ENCODE data around the gene LUZP2.

LUZP2 gene

GRCh38 chr11:24716403-24716802 lies 219.6 kb downstream of the LUZP2 start:
- Histone ChIP-seq H3K9me3 (ENCODE audit: low read length) (no peaks in the 10 kb centered on the region), H3K27ac (ENCODE audit: low read depth, low read length) (no peak overlapping the region), H3K4me1 (ENCODE audit: insufficient read depth, low read length) (no peaks in the 10 kb centered on the region), H3K4me3 (ENCODE audit: low read depth in 1 of 2, low read length in 2 of 2) (no peak overlapping the region), H3K36me3 (ENCODE audit: insufficient read depth, low read length) (no peaks in the 10 kb centered on the region), H3K9ac (ENCODE audit: low read length) (no peak overlapping the region), H3K27me3 (ENCODE audit: control insufficient read depth in 1 of 2, insufficient read depth in 2 of 2, low read length in 2 of 2) (no peaks in the 10 kb centered on the region)

- H3K36me3 ChIP-seq (ENCODE audit: insufficient read depth, low read length) = no peaks in the 10 kb centered on the region
- no peaks in the 10 kb centered on the region for H3K27me3 ChIP-seq (ENCODE audit: control insufficient read depth in 1 of 2, insufficient read depth in 2 of 2, low read length in 2 of 2)
- H3K4me1 ChIP-seq (ENCODE audit: insufficient read depth, low read length) = no peaks in the 10 kb centered on the region
- H3K9ac ChIP-seq (ENCODE audit: low read length) = no peak overlapping the region
- H3K4me3 ChIP-seq (ENCODE audit: low read depth in 1 of 2, low read length in 2 of 2) = no peak overlapping the region
- H3K9me3 ChIP-seq (ENCODE audit: low read length) = no peaks in the 10 kb centered on the region
- no peak overlapping the region for H3K27ac ChIP-seq (ENCODE audit: low read depth, low read length)
Measured at GRCh38 chr11:24723231-24723630, 226.4 kb downstream of the LUZP2 start.

DNA sequence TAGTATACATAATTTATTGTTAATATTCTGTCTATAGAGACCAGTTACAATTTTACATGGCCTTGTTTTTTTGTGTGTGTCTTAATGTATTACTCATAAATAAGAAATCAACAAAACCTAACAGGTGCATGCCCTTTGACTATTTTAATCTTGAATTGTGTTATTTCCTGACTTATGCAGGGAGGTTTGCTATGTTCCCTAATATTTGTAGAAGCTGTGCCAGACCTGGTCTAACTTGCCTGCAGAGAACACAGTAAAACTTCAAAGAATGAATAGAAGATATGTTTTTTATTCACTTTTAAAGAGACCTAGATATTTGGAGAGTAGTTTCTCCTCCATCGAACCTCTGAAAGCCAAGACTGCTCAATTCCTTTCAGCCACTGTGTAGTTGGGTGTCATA lies 234.7 kb downstream of the LUZP2 start:
- Histone ChIP-seq H3K4me3 (ENCODE audit: low read depth in 1 of 2, low read length in 2 of 2) (no peak overlapping the region), H3K4me1 (ENCODE audit: insufficient read depth, low read length) (no peaks in the 10 kb centered on the region), H3K27me3 (ENCODE audit: control insufficient read depth in 1 of 2, insufficient read depth in 2 of 2, low read length in 2 of 2) (no peaks in the 10 kb centered on the region), H3K9ac (ENCODE audit: low read length) (no peak overlapping the region), H3K9me3 (ENCODE audit: low read length) (no peaks in the 10 kb centered on the region), H3K27ac (ENCODE audit: low read depth, low read length) (no peak overlapping the region), H3K36me3 (ENCODE audit: insufficient read depth, low read length) (no peaks in the 10 kb centered on the region)

- no peak overlapping the region for H3K27ac ChIP-seq (ENCODE audit: low read depth, low read length)
- no peak overlapping the region for H3K4me3 ChIP-seq (ENCODE audit: low read depth in 1 of 2, low read length in 2 of 2)
- H3K9me3 ChIP-seq (ENCODE audit: low read length) = no peaks in the 10 kb centered on the region
- no peak overlapping the region for H3K9ac ChIP-seq (ENCODE audit: low read length)
- H3K36me3 ChIP-seq (ENCODE audit: insufficient read depth, low read length) = no peaks in the 10 kb centered on the region
- H3K27me3 ChIP-seq (ENCODE audit: control insufficient read depth in 1 of 2, insufficient read depth in 2 of 2, low read length in 2 of 2) = no peaks in the 10 kb centered on the region
- no peaks in the 10 kb centered on the region for H3K4me1 ChIP-seq (ENCODE audit: insufficient read depth, low read length)
Measured at GRCh38 chr11:24734742-24735237, 237.9 kb downstream of the LUZP2 start.

DNA sequence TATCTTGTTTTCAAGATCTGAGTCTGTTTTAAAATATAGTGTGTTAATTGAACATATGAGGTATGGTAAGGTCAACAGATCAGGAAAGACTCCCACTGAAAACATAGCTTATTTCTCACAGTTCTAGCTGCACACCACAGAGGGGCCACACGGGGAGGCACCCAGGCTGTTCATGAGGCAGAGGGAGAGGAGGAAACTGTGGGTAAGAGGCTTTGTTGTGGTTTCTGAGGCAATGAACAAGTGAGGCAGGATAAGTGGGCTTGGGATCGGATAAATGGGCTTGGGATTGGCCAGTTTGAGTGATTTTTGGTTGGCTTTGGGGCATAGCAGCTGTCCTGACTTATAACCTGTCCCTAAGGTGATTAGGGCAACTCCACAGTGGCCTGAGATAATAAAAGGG lies 242.1 kb downstream of the LUZP2 start:
- Histone ChIP-seq H3K4me1 (ENCODE audit: insufficient read depth, low read length) (no peaks in the 10 kb centered on the region), H3K9ac (ENCODE audit: low read length) (no peak overlapping the region), H3K27ac (ENCODE audit: low read depth, low read length) (no peak overlapping the region), H3K36me3 (ENCODE audit: insufficient read depth, low read length) (no peaks in the 10 kb centered on the region), H3K9me3 (ENCODE audit: low read length) (no peaks in the 10 kb centered on the region), H3K4me3 (ENCODE audit: low read depth in 1 of 2, low read length in 2 of 2) (no peak overlapping the region), H3K27me3 (ENCODE audit: control insufficient read depth in 1 of 2, insufficient read depth in 2 of 2, low read length in 2 of 2) (no peaks in the 10 kb centered on the region)

DNA sequence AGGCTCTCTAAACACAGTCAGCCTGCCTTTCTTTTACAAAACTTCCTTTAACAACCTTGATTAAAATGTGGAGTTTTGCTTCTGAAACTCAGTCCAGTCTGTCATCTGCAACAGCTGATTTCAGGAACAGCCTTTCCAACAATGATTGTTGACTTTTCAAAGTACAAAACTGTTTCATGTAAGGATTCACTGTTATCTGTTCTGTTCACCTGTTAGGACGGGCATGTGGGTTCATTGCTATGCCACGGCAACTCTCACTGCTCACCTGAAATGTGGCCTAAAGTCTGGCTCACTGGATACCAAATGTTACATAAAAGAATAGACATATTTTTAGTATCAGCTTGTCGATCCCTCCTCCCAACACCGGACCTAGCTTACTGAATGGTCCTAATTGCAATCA lies 242.8 kb downstream of the LUZP2 start:
- Histone ChIP-seq H3K4me3 (ENCODE audit: low read depth in 1 of 2, low read length in 2 of 2) (no peak overlapping the region), H3K36me3 (ENCODE audit: insufficient read depth, low read length) (no peaks in the 10 kb centered on the region), H3K4me1 (ENCODE audit: insufficient read depth, low read length) (no peaks in the 10 kb centered on the region), H3K9me3 (ENCODE audit: low read length) (no peaks in the 10 kb centered on the region), H3K27ac (ENCODE audit: low read depth, low read length) (no peak overlapping the region), H3K27me3 (ENCODE audit: control insufficient read depth in 1 of 2, insufficient read depth in 2 of 2, low read length in 2 of 2) (no peaks in the 10 kb centered on the region), H3K9ac (ENCODE audit: low read length) (no peak overlapping the region)

DNA sequence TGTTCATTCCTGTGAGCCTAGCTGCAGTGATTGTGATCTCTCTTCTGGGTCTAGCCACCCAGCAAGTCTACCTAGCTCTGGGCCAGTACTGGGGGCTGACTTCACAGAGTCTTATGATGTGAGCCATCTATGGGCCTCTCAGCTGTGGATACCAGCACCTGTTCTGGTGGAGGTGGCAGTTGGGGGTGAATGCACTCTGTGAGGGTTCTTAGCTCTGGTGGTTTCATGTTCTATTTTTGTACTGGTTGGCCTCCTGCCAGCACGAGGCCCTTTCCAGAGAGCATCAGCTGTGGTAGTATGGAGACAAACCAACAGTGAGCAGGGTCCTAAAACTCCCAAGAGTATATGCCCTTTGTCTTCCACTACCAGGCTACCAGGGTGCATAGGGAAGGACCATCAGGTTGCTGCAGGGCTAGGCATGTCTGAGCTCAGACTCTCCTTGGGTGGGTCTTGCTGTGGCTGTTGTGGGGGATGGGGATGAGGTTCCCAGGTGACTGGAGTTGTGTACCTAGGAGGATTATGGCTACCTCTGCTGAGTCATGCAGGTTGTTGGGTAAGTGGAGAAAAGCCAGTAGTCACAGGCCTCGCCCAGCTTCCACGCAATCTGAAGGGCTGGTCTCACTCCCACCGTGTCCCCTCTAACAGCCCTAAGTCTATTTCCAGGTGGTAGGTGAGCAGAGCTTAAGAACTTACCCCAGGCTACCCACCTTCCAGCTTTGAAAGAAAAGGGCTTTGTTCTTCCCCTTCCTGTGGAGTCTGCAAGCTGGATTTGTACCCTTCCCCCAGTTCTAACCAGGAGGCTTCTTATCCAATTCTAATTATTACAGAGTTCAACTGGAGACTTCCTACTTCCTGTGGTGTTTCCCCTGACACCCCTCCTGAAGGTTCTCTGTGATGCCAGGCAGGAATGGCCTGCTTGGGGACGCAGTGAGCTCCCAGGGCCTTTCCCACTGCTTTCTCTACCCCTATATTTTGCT lies 250.7 kb downstream of the LUZP2 start:
- Histone ChIP-seq H3K27ac (ENCODE audit: low read depth, low read length) (no peak overlapping the region), H3K27me3 (ENCODE audit: control insufficient read depth in 1 of 2, insufficient read depth in 2 of 2, low read length in 2 of 2) (no peaks in the 10 kb centered on the region), H3K36me3 (ENCODE audit: insufficient read depth, low read length) (no peaks in the 10 kb centered on the region), H3K9ac (ENCODE audit: low read length) (no peak overlapping the region), H3K9me3 (ENCODE audit: low read length) (no peaks in the 10 kb centered on the region), H3K4me3 (ENCODE audit: low read depth in 1 of 2, low read length in 2 of 2) (no peak overlapping the region), H3K4me1 (ENCODE audit: insufficient read depth, low read length) (no peaks in the 10 kb centered on the region)

DNA sequence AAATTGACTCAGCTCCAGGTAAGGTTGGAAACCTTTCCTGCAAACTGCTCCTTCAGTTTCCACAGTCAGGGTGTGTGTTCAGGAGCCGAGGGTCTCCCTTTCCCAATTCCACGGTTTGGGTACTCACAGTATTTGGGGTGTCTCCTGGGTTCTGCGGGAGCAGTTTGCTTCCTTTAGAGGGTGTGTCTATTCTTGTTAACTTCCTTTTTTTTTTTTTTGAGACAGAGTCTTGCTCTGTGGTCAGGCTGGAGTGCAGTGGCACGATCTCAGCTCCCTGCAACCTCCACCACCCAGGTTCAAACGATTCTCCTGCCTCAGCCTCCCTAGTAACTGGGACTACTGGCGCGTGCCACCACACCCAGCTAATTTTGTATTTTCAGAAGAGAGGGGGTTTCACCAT lies 251.4 kb downstream of the LUZP2 start:
- H3K27ac ChIP-seq (ENCODE audit: low read depth, low read length) = no peak overlapping the region
- H3K36me3 ChIP-seq (ENCODE audit: insufficient read depth, low read length) = no peaks in the 10 kb centered on the region
- no peak overlapping the region for H3K4me3 ChIP-seq (ENCODE audit: low read depth in 1 of 2, low read length in 2 of 2)
- H3K9me3 ChIP-seq (ENCODE audit: low read length) = no peaks in the 10 kb centered on the region
- H3K4me1 ChIP-seq (ENCODE audit: insufficient read depth, low read length) = no peaks in the 10 kb centered on the region
- H3K9ac ChIP-seq (ENCODE audit: low read length) = no peak overlapping the region
- H3K27me3 ChIP-seq (ENCODE audit: control insufficient read depth in 1 of 2, insufficient read depth in 2 of 2, low read length in 2 of 2) = no peaks in the 10 kb centered on the region

DNA sequence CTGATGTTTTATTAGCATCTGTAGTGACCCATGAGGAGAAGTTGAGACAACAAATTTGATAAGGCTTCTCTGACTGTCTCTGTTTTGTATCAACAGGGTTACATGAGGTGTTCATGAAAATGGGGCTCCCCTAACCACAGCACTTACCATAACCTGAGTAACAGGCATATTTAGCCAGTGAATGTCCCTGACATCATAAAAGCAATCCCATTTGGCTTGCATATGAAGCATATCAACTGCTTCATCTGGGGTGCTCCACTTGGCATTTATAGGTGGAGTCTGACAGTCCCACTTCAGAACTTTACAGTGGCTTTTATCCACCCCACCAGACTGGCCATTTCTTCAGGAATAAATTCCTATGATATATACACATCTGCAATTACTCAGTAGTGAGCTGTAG lies 257.6 kb downstream of the LUZP2 start:
- no peak overlapping the region for H3K27ac ChIP-seq (ENCODE audit: low read depth, low read length)
- no peaks in the 10 kb centered on the region for H3K9me3 ChIP-seq (ENCODE audit: low read length)
- H3K36me3 ChIP-seq (ENCODE audit: insufficient read depth, low read length) = no peaks in the 10 kb centered on the region
- H3K27me3 ChIP-seq (ENCODE audit: control insufficient read depth in 1 of 2, insufficient read depth in 2 of 2, low read length in 2 of 2) = no peaks in the 10 kb centered on the region
- no peak overlapping the region for H3K4me3 ChIP-seq (ENCODE audit: low read depth in 1 of 2, low read length in 2 of 2)
- no peaks in the 10 kb centered on the region for H3K4me1 ChIP-seq (ENCODE audit: insufficient read depth, low read length)
- no peak overlapping the region for H3K9ac ChIP-seq (ENCODE audit: low read length)

GRCh38 chr11:24755260-24755839 lies 258.5 kb downstream of the LUZP2 start:
- H3K9me3 ChIP-seq (ENCODE audit: low read length) = no peaks in the 10 kb centered on the region
- H3K4me1 ChIP-seq (ENCODE audit: insufficient read depth, low read length) = no peaks in the 10 kb centered on the region
- no peaks in the 10 kb centered on the region for H3K27me3 ChIP-seq (ENCODE audit: control insufficient read depth in 1 of 2, insufficient read depth in 2 of 2, low read length in 2 of 2)
- no peak overlapping the region for H3K9ac ChIP-seq (ENCODE audit: low read length)
- no peak overlapping the region for H3K27ac ChIP-seq (ENCODE audit: low read depth, low read length)
- no peaks in the 10 kb centered on the region for H3K36me3 ChIP-seq (ENCODE audit: insufficient read depth, low read length)
- no peak overlapping the region for H3K4me3 ChIP-seq (ENCODE audit: low read depth in 1 of 2, low read length in 2 of 2)

GRCh38 chr11:24759742-24760141 lies 262.9 kb downstream of the LUZP2 start:
- Histone ChIP-seq H3K27me3 (ENCODE audit: control insufficient read depth in 1 of 2, insufficient read depth in 2 of 2, low read length in 2 of 2) (no peaks in the 10 kb centered on the region), H3K4me1 (ENCODE audit: insufficient read depth, low read length) (no peaks in the 10 kb centered on the region), H3K9me3 (ENCODE audit: low read length) (no peaks in the 10 kb centered on the region), H3K27ac (ENCODE audit: low read depth, low read length) (no peak overlapping the region), H3K4me3 (ENCODE audit: low read depth in 1 of 2, low read length in 2 of 2) (no peak overlapping the region), H3K36me3 (ENCODE audit: insufficient read depth, low read length) (no peaks in the 10 kb centered on the region), H3K9ac (ENCODE audit: low read length) (no peak overlapping the region)

Data from muscle layer of colon (tissue), 2 donors.